HG03565 (cell line): Measurements from ENCODE around the gene EPC2.
"Not testable (repeated sequence)": the region's sequence is repeated elsewhere in the genome, so short reads cannot be mapped to it uniquely, and the experiment has no call there.

Source experiments
- ATAC-seq: cut with Tn5 transposase; IDR thresholded peaks from one replicate; pipeline ENCODE4 v1.9.1; 2021; ENCODE audit warnings: mild to moderate bottlenecking, moderate library complexity; ENCODE audit not compliant: unreplicated experiment

Gene EPC2

DNA sequence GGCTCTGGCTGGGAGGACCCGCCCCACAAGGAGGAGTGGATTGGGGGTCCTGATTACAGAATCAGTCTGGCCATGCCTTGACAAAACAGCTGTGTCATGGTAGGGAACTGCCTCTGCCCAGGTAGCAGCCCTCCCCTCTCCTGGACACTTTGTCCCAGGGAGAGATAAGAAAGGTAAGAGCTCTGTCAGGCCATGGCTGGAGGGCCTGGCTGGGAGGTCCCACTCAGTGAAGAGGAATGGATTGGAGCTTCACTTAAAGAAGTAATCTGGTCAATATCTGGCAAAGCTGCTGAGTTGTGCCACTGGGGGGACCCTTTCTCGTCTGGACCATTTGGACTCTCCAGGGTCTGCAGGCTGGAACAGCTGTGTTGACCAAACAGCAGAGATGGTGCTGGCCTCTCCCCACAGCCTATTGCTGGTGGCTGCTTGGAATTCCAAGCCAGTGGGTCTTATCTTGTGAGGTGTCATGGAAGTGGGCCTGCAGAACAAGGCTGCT is 75.4 kb downstream of the EPC2 start:
- no peak for ATAC-seq

DNA sequence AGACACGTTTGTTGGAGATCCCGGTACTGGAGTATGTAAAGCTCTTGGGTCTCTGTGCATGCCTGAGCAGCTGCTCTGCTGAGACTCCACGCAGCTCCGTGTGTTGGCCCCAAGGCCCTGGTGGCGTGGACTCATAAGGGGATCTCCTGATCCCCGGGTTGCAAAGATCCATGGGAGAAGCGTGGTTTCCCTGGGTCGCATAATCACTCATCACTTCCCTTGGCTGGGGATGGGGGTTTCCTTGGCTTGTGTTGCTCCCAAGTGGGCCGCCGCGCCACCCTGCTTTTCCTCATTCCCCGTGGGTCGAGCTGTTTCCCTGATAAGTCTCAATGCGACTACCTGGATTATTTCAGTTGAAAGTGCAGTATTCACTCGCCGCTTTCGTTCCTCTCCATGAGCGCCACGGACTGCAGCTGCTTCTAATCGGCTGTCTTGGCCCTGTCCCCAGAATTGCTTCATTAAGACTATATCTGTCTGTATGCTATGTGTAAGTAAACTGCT is 76.0 kb downstream of the EPC2 start:
- no peak for ATAC-seq

DNA sequence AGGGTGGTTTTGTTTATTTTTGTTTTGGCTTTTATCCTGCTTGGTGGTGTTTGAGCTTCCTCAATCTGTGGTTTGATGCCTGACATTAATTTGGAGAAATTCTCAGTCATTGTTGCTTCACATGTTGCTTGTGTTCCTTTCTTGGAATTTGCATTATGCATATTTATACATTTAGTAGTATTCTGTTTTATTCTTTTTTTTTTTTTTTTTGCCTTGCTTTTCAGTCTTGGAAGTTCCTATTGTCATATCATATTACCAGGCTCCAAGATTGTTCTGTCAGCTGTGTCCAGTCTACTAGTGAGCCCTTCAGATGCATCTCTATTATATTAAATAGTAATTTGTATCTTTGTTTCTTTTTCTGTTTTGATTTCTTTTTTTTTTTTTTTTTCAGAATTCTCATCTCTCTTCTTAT is 77.0 kb downstream of the EPC2 start:
- ATAC-seq: no peak

DNA sequence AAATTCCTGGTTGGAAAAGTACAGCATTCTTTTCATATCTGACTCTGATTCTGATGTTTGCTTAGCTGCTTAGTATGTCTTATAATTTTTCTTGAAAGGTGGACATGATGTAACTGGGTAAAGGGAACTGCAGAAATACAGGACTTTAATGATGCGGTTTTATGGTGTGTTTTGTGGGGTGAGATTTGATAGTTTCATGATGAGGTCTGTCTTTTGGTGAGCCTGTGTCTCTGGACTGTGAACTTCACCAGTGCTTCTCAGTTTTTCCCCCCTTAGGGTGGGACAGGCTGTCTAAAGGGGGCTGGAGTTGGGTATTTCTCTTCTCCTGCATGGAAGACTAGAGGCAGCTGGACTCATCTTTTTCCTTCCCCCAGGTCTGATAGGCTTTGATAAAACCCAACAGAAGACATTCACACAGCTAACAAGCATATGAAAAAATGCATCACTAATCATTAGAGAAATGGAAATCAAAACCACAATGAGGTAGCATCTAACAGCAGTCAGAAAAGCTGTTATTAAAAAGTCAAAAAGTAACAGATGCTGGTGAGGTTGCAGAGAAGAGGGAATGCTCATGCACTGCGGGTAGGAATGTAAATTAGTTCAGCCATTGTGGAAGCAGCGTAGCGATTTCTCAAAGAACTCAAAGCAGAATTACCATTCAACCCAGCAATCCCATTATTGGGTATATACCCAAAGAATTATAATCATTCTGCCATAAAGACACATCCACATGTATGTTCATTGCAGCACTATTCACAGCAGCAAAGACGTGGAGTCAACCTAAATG is 77.6 kb downstream of the EPC2 start:
- no peak for ATAC-seq

DNA sequence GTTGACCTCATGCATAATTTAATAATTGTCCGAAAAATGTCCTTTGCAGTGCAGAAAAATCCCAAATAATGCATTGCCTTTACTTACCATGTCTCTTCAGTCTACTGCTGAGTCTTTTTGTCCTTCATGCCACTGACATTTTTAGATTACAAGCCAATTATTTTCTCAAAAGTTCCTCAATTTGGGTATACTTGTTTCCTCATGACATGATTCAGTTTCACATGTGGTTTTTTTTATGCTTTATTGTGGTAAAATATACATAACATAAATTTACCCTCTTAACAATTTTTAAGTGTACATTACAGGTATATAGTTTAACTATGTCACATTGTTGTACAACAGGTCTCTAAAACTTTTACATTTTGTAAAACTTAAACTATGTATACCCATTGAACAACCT is 81.0 kb downstream of the EPC2 start:
- ATAC-seq: peak; percentile 43

DNA sequence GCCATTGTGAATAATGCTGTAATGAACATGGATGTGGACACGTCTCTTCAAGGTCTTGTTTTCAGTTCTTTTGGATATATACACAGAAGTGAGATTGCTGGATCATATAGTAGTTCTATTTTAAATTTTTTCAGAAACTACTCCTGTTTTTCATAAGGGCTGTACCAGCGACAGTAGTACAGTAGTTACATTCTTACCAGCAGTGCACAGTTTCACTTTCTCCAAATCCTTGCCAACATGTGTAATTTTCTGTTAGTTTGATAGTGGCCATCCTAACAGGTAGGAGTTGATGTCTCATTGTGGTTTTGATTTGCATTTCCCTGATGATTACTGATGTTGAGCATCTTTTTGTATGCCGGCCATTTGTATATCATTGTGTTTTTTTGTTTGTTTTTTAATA is 81.7 kb downstream of the EPC2 start:
- peak; percentile 39 for ATAC-seq

DNA sequence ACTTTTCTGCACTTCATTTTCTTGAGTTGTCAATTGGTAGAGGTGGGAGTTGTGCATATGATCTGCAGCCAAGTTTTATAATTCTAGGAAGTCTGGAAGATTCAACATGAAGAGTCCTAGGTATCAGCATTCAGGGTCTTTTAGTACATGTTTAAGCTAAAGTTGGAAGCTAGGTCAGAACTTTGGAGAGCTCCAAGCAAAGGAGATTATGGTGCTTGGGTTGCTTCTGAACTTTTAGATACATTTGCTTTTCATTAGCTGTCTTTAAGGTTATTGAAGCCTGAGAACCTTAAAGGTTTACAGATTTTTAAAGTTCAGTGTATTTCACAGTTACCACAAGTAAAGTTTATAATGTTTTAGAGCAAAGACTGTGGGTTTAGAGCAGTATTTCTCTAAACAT is 85.5 kb downstream of the EPC2 start:
- no peak for ATAC-seq

DNA sequence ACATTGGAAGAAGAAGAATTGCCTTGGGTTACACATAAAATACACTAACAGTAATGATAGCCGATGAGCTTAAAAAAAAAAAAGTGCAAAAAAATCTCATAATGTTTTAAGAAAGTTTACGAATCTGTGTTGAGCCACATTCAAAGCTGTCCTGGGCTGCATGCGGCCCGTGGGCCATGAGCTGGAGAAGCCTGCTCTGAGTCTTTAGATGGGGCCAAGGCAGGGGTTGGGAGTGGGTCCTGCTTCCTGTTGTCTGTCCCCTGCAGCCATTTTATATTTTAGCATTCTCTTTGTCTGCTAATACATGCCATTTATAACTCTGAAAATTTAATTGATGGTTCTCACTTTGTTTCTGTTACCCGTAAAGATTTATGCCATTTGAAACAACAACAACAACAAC is 93.2 kb downstream of the EPC2 start:
- no peak for ATAC-seq

DNA sequence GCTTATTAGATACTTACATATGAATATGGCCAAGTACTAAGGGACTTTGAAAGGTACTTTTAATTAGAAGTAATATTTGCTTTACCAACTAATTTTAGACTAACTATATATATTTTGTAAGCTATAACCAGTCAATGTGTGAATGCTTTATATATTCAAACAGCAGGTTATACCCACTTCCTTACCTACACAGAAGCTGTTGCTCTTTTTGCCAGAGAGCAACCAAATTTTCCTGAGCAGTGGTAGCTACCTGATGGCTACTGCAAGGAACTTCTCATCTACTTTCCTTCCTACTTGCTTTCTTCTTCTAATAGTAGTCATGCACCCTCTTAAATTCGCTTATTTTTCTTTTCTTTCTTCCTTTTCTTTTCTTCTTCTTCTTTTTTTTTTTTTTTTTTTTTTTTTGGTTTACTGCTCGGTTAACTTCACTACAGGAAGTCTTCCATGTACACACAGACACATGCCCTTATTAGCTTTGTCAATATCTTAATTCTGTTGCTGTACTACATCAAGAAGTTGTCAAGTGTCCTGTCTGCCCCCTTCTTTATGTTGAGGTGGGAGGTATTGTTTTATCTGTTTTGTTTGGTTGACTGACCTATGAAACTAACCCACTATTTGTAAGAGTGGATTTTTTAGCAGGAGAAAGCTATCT is 95.0 kb downstream of the EPC2 start:
- no peak for ATAC-seq

DNA sequence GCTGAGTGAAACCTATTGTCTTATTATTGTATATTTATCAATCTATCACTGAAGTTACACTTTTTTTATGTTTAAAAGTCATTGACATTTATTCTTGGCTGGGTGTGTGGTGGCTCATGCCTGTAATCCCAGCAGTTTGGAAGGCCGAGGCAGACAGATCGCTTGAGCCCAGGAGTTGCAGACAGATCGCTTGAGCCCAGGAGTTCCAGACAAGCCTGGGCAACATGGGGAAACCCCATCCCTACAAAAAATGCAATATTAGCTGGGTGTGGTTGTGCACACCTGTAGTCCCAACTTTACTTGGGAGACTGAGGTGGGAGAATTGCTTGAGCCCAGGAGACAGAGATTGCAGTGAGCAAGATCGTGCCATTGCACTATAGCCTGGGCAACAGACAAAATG is 97.8 kb downstream of the EPC2 start:
- no peak for ATAC-seq

DNA sequence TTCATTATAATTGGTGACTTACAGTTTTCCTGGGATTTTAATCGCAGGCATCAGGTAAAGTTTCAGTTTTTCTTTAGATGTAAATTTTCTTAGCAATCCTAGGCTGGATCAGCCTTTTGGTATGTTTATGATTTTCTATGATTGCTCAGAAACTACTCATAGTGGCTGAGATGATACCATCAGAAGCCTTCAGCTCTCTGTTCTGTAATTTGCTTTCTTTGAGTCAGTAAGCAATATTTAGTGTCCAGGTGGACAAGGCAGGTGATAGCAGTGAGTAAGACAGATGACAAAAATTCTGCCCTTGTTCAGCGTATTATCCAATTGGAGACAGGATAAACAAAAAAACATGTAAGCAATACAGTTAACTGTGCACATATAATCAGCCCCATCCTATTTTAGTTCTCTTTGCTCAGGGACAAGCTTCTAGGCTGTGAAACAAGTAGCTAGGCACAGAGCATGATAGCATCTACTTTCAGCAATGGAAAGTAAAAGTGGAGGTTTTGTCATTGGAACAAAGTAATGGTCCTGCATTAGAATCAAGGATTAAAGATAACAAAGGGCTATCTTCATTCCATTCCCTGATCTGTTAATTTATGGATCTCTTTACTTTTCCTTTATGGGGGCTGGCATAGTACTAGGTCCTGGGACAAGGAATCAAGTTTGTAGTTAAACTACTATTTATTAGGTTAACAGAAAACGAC is 100.8 kb downstream of the EPC2 start:
- no peak for ATAC-seq

DNA sequence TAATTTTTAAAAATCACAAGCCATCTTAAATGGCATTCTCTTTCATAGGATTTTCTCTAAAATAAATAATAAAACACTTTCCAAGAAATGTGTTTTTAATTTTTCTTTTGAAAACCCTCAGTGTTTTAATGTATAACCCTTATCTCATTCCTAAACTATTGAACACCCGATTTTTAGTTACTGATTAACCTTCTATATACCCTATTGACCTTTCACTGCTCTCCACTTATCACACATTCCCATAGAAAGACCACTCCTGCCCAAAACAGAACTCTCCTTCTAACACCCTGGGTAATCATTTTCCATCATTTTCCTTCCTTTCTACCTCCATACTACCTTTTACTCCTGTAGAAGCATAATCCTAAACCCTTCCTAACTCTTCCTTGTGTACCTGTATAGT is 102.4 kb downstream of the EPC2 start:
- ATAC-seq: no peak

DNA sequence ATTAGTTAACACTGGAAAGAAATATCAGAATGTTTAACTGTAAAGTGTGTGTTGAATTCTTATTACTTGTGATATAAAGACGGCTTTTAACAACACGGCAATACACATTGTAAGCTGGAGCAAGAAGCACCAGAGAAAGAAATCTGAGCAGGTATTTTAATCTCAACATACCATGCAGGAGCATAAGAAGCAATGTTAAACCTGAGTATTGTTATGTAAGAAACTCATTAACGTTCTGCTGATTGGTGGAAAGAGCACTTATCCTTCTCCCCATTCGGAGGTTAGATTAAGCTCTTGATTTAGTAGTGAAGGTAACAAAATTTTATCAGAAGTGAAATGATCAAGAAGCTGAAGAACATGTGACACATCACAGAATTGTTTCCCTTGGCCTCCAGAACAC is 107.4 kb downstream of the EPC2 start:
- no peak for ATAC-seq

DNA sequence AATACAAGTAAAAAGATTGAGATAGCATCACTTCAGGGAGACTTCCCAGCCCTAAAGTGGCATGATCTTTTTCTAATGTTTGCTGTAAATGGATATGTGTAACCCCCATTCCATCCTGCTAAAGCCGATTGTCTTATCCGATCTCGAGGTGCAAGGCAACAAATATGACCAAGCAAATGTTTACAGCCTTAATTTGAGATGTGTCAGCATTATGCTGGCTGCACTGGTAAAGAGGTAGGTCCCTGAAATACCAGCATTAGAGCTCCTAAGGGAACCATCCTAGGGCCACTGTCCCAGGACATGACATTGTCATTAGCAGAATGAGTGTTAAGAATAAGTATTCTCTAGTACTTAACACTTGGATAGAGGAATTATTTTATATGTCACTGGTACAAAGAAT is 108.4 kb downstream of the EPC2 start:
- ATAC-seq: no peak

DNA sequence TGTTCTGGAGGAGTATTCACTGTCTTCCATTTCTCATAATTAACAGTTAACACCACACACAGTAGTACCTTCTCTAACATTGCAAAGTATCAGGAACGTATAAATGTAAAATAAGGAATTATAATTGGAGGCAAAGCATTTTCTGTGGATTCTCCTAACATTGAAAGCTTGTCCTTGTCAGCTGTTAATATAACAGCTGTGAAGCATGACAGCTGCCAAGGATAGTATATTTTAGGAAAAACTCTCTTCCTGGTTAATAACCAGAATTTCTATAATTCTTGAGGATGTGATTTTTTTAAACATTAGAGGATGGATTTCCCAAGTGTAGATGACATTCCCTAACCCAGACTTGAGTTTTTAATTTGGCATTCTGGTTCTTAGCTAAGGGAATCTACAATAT is 110.3 kb downstream of the EPC2 start:
- ATAC-seq: no peak

DNA sequence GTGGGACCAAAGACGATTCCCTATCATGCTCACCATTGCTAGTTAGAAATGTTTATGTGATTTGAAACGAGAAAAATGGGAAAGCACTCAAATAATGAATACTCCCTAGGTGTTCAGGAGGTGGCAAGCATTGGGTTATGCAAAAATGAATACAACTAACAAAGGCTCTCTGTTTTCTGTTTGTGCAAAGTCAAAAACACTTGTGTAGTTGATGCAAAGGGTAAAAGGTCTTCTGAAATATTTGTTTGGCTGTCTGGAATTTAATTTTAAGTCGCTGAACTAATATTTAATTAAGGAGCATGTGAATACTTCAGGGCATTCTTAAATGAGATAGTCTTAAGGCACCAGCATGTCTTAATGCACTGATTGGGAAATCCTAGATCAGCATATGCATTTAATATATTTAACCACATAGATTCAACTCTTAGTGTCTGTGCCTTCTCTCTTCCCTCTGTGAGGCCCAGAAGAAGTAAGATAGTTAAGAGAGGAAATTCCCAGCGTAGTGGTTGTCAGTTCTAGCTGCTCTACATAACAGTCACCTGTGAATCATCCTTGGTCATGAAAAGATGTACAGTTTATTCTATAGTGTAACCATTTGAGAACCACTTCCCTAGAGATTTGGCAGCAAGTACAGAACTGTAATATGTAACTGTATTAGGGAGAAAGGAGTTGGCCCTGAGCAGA is 111.9 kb downstream of the EPC2 start:
- no peak for ATAC-seq

DNA sequence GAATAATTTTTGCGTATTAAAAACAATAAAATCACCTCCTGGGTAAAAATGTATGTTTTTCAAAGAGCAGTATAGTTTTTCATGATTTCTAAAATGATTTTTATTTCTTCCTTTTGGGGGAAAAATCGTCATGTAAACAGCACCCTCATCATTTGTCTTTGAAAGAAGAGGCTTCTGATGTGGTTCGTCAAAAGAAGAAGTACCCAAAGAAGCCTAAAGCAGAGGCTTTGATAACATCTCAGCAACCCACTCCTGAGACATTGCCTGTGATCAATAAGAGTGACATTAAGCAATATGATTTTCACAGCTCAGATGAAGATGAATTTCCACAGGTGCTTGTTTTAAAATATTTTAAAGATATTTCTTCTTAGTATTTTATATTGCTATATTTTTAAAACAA is 120.3 kb downstream of the EPC2 start:
- no peak for ATAC-seq

DNA sequence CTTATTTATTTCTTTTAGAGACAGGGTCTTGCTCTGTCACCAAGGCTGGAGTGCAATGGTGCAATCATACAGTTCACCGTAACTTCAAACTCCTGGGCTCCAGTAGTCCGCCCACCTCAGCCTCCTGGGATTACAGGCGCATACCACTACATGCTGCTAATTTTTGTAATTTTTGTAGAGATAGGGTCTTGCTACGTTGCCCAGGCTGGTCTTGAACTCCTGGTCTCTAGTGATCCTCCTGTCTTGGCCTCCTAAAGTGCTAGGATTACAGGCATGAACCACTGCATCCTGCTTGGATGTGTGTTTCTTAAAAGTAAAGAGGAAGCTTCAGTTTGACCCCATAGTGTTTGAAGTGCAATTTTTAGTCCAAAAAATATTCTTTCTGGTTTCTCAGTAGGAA is 125.5 kb downstream of the EPC2 start:
- ATAC-seq: no peak

DNA sequence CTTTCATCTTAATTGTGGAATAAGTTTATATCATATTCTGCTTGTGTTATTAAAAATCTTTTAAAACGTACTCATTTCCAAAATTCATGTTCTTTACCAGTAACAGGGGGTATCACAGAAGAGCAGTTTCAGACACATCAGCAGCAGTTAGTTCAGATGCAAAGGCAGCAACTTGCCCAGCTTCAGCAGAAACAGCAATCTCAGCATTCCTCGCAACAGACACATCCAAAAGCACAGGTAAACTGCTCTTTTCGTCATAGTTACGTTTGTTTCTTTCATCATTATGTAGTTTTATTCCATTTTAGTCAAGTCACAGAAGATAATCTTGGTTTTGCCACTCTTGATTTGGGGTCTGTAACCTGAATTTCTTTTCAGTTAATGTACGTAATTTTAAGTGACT is 137.0 kb downstream of the EPC2 start:
- no peak for ATAC-seq

DNA sequence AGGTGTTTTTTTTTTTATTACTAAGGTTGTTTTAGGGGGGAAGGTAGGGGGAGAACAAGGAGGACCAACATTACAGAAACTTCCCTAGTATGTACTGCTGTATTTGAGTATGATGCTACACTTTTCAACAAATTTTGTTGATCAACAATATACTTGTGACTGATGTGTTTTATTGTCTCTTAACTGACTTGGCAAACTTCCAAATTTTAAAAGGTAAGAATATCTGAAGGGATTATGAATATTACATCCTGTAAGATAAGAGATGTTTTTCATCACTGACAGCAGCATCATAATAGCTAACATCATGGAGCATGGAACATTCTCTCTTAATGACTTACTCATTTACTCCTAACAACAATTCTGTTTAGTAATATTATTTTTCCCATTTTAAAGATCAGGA is 144.5 kb downstream of the EPC2 start:
- ATAC-seq: no peak

DNA sequence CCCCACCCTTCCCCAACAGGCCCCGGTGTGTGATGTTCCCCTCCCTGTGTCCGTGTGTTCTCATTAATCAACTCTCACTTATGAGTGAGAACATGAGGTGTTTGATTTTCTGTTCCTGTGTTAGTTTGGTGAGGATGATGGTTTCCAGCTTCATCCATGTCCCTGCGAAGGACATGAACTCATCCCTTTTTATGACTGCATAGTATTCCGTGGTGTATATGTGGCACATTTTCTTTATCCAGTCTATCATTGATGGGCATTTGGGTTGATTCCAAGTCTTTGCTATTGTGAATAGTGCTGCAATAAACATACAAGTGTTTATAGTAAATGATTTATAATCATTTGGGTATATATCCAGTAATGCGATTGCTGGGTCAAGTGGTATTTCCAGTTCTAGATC is 145.6 kb downstream of the EPC2 start:
- ATAC-seq: not testable (repeated sequence)
